ENCODE data around the gene ZNRF4. TPM values are rescaled to one million over a fixed set of nuclear protein-coding genes. Genes with fewer than 3 reads are reported as not detected.

ZNRF4 gene
- total RNA-seq, result not detected in 2 replicates

GRCh38 chr19:5455367-5456129, at the start of gene ZNRF4:
ZNRF4 (plus strand) TSS chr19:5455417; CDS start chr19:5455492, 75 bp downstream.

Other genes with a start within 250 kb of the ZNRF4 start
- 29.8 and 31.1 TPM in 2 replicates for gene PTPRS, start 114.6 kb upstream of the ZNRF4 start, total RNA-seq
- 14.8 and 16.9 TPM in 2 replicates for gene TINCR, start 112.5 kb downstream of the ZNRF4 start, total RNA-seq
- 12.6 and 18.3 TPM in 2 replicates for gene SAFB2, start 167.4 kb downstream of the ZNRF4 start, total RNA-seq
- gene SAFB, start 167.7 kb downstream of the ZNRF4 start, total RNA-seq, result 41.0 and 65.4 TPM in 2 replicates
- gene MICOS13, start 225.1 kb downstream of the ZNRF4 start, total RNA-seq, result 65.2 and 74.3 TPM in 2 replicates
- gene HSD11B1L, start 225.6 kb downstream of the ZNRF4 start, total RNA-seq, result 12.4 and 13.4 TPM in 2 replicates
- 1,285 and 1,355 TPM in 2 replicates for gene RPL36, start 234.9 kb downstream of the ZNRF4 start, total RNA-seq

All from airway epithelial cell (primary cell).